CD4-positive, alpha-beta T cell treated with Interleukin-6 for 4 hours (primary cell): ENCODE measurements around the gene CTH.
"Not testable (repeated sequence)": the region's sequence is repeated elsewhere in the genome, so short reads cannot be mapped to it uniquely, and the experiment has no call there.

Experiments used
- DNase-seq: peaks from one replicate; pipeline ENCODE4 v3.0.0-alpha.2; 2020; ENCODE audit warnings: mixed read lengths

Gene CTH

DNA sequence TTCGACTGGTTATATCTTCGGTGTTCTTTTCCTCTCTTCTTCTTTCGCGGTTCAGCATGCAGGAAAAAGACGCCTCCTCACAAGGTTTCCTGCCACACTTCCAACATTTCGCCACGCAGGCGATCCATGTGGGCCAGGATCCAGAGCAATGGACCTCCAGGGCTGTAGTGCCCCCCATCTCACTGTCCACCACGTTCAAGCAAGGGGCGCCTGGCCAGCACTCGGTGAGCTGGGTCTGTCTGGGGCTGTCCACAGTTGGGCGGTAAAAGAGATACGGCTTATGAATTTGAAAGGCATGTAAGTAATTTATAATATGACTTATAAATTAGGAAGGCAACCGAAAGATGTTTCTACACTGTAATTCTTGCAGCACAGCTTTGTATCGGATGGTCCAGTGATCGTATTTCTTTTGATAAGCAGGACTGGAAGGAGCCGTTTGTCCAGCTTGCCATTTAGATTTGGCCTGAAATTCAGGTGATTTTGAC is 334 bp downstream of the CTH start:
- DNase-seq = no peak

- no peak for DNase-seq
Measured at GRCh38 chr1:70415882-70416281, 4.8 kb downstream of the CTH start.

DNA sequence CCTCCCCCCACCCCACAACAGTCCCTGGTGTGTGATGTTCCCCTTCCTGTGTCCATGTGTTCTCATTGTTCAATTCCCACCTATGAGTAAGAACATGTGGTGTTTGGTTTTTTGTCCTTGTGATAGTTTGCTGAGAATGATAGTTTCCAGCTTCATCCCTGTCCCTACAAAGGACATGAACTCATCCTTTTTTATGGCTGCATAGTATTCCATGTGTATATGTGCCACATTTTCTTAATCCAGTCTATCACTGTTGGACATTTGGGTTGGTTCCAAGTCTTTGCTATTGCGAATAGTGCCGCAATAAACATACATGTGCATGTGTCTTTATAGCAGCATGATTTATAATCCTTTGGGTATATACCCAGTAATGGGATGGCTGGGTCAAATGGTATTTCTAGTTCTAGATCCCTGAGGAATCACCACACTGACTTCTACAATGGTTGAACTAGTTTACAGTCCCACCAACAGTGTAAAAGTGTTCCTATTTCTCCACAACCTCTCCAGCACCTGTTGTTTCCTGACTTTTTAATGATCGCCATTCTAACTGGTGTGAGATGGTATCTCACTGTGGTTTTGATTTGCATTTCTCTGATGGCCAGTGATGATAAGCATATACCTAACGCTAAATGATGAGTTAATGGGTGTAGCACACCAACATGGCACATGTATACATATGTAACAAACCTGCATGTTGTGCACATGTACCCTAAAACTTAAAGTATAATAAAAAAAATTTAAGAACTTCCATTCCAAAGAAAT is 8.1 kb downstream of the CTH start:
- DNase-seq = not testable (repeated sequence)

DNA sequence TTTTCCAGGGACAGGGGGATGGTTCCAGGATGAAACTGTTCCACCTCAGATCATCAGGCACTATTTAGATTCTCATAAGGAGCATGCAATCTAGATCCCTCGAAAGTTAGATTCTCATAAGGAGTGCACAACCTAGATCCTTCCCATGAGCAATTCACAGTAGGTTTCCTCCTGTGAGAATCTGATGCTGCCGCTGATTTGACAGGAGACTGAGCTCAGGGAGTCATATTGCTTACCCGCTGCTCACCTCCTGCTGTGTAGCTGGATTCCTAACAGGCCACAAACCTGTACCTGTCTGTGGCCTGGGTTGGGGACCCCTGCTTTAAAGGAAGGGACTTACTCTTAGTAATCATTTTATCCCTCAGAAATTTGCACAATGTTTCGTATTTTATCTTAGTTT is 9.3 kb downstream of the CTH start:
- DNase-seq = no peak

GRCh38 chr1:70426154-70427131 is 15.4 kb downstream of the CTH start:
- DNase-seq = no peak

GRCh38 chr1:70427976-70428375 is 16.9 kb downstream of the CTH start:
- DNase-seq = no peak

DNA sequence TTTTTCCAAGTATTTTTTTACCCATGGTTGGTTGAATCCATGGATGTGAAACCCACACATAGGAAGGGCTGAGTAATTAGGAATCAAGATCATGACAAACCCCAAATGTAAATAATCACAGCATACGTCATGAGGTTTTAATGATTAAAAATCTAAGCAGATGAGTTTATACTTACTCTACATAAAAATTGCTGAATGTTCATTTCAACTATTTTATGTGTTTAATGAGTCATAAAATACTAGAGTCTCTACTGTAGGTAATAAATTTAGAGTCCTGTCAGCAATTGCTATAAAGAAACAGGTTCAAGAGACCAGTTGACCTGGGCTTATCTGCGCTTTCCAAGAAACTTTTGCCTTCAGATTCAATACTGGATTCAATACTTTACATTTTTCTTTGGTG is 18.2 kb downstream of the CTH start:
- DNase-seq = no peak

- DNase-seq = no peak
Measured at GRCh38 chr1:70429757-70430156, 18.7 kb downstream of the CTH start.

- DNase-seq = no peak
Measured at GRCh38 chr1:70431317-70431716, 20.2 kb downstream of the CTH start.

GRCh38 chr1:70431874-70432273 is 20.8 kb downstream of the CTH start:
- no peak for DNase-seq

GRCh38 chr1:70434253-70434859 is 23.3 kb downstream of the CTH start:
- no peak for DNase-seq

DNA sequence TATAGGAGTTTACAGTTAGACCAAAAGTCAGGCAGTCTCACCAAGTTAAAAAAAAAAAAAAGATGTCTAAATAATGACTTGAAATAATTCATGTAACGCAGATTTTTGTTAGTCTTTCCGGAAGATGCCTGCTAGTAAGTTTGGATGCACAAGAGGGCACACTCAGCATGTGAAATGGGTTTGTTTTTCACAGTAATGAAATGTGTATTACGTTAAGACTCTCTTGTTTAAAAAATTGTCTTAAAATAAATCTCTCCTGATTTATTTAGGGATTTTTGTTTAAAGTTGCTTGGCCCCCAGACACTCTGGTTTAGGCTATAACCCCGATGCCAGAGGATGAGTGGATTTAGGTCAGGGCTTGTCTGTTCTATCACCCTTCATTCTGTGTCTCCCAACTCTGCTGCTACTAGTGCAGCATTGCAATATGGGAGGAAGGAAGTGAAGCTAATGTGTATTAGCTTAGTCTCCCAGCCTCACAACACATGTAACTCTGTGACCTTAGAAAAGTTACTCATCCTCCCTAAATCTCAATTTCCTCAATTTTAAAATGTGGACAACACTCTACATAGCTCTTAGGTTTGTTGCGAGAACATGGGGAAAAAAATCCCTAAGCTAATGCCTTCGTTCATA is 25.7 kb downstream of the CTH start:
- DNase-seq = no peak

GRCh38 chr1:70438529-70438928 is 27.5 kb downstream of the CTH start:
- DNase-seq = no peak

- no peak for DNase-seq
Measured at GRCh38 chr1:70440642-70441391, 29.7 kb downstream of the CTH start.

DNA sequence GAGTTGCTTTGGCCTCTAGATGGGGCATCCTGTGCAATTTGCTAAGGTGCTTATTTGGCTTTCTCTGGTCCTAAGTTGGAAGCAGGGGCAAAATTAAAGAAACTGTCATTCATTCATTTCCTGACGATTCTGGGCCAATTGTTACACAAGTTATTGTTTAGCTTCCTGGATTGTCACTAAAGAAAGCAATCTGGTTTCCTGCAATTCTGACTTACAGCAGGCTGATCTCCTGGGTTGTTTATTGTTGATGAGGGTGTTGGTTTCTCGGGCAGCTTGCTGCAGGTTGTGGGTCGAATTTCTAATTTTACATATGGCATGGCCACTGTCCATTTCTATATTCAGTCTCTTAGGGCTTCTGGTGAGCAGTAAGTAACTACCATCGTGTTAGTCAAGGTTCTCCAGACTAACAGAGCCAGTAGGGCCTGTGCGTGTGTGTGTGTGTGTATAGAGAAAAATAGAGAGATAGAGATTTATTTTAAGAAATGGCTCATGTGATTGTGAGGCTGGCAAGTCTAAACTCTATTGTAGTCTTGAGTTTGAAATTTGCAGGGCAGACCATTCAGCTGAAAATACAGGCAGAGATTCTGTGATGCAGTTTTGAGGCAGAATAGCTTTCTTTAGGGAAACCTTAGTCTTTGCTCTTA is 30.4 kb downstream of the CTH start:
- DNase-seq = no peak

- DNase-seq = no peak
Measured at GRCh38 chr1:70442490-70442889, 31.4 kb downstream of the CTH start.

GRCh38 chr1:70443739-70444138 is 32.7 kb downstream of the CTH start:
- DNase-seq = no peak

DNA sequence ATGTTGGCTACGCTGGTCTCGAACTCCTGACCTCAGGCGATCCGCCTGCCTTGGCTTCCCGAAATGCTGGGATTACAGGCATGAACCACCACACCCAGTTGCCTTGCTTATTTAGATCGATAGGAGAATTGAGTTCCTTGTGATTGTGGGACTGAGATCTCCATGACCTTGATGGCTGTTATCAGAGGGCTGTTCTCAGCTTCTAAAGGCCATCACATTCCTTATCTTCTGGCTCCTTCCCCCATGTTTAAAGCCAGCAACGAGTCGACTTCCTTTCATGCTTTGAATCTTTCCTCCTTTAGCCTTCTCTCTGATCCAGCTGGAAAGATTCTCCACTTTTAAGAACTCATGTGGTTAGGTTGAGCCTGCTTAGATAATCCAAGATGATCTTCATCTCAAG is 38.0 kb downstream of the CTH start:
- no peak for DNase-seq

DNA sequence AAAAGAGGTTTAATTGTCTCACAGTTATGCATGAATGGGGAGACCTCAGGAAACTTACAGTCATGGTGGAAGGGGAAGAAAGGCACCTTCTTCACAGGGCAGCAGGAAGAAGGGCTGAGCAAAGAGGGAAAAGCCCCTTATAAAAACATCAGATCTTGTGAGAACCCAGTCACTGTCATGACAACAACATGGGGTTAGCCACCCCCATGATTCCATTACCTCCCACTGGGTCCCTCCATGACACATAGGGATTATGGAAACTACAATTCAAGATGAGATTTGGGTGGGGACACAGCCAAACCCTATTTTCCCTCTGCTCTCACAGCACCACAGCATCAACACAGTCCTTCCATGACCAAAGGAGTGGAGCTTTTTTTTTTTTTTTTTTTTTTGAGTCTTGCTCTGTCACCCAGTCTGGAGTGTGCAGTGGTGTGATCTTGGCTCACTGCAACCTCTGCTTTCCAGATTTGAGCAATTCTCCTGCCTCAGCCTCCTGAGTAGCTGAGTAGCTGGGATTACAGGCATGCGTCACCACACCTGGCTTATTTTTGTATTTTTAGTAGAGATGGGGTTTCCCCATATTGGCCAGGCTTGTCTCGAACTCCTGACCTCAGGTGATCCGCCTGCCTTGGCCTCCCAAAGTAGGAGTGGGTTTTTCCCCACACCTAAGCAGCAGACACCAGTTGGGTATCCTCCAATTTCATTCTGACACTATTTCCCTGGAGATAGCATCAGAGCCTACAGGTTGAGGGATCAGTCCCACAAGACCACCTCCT is 41.3 kb downstream of the CTH start:
- not testable (repeated sequence) for DNase-seq

DNA sequence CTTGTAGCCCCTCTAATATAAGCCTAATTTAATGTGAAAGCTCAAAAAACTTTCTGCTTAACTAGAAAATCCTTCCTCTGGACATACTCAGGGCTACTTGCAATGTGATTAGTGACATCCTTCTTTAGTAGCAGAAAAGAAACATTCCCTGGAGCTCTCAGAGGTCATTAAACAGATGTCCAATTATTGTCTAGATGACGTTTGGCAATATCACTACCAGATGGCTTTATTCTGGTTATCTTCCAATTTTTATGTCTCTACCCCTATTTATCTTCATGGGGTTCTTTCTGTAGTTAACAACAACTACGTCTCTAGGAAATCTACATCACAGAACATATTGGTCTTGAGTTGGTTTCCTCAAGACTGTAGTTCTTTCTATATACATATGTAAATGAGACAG is 44.2 kb downstream of the CTH start:
- DNase-seq = no peak

DNA sequence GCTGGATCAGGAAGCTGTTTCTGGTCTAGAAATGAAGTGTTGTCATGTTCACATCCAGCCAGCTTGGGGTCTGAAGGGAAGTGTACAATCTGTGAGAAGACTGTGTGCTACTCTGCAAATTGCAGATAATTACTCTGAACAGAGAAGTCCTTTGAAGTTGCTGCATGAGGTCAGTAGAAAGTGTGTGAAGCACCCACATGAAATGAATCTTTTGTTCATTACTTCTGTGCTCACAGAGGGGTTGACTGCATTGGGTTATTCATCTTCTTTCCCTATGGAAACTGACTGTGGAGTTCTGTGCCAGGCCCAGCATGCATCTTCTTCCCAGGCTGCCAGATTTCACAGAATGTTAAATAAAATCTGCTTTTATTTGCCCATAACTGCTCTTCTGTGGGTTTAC is 47.1 kb downstream of the CTH start:
- DNase-seq = no peak
